ENCODE results near the gene MAGEA8.

DNA sequence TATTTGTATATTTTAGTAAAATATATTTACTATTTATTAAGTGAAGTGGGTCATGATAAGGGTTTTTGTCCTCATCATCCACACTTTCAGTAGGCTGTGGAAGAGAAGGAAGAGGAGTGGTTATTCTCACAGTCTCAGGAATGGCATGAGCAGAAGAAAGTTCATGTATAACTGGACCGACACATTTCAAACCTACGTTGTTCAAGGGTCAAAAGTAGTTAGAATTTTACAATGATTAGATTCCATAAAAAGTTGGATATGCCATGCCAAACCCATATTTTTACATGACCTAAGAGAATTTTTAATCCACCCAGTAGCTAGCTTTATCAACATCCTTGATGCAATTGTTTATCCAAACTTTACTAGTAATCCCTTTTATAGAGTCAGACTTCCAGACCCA is 15.6 kb upstream of the MAGEA8 start:
- TF ChIP-seq, protein P1, sequence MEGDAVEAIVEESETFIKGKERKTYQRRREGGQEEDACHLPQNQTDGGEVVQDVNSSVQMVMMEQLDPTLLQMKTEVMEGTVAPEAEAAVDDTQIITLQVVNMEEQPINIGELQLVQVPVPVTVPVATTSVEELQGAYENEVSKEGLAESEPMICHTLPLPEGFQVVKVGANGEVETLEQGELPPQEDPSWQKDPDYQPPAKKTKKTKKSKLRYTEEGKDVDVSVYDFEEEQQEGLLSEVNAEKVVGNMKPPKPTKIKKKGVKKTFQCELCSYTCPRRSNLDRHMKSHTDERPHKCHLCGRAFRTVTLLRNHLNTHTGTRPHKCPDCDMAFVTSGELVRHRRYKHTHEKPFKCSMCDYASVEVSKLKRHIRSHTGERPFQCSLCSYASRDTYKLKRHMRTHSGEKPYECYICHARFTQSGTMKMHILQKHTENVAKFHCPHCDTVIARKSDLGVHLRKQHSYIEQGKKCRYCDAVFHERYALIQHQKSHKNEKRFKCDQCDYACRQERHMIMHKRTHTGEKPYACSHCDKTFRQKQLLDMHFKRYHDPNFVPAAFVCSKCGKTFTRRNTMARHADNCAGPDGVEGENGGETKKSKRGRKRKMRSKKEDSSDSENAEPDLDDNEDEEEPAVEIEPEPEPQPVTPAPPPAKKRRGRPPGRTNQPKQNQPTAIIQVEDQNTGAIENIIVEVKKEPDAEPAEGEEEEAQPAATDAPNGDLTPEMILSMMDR (conservative IDR thresholded peaks at IDR 0.05), result no peak
- TF ChIP-seq ZFX (IDR thresholded peaks at IDR 0.05), result no peak

Measured in C4-2B (cell line).